Fibroblast of mammary gland (primary cell): Measurements from ENCODE around the gene C1orf115.
"Not testable (repeated sequence)": the region's sequence is repeated elsewhere in the genome, so short reads cannot be mapped to it uniquely, and the experiment has no call there.

Source experiments
- DNase-seq: peaks from one replicate; pipeline ENCODE4 v3.0.0-alpha.2; 2010; ENCODE audit warnings: low read depth
- H3K4me3 ChIP-seq: 2 replicates; pipeline ENCODE4 v1.5.1; 2011; ENCODE audit warnings: low read depth, mild to moderate bottlenecking, low read length, moderate library complexity; ENCODE audit not compliant: control insufficient read depth
- CTCF ChIP-seq: conservative IDR thresholded peaks from 2 replicates; pipeline ENCODE4 v1.5.1; 2011; ENCODE audit warnings: low read depth, low read length, inconsistent platforms; ENCODE audit not compliant: control insufficient read depth, insufficient read depth

The C1orf115 gene

GRCh38 chr1:220682901-220683576 lies 7.1 kb upstream of the C1orf115 start:
- DNase-seq = no peak

DNA sequence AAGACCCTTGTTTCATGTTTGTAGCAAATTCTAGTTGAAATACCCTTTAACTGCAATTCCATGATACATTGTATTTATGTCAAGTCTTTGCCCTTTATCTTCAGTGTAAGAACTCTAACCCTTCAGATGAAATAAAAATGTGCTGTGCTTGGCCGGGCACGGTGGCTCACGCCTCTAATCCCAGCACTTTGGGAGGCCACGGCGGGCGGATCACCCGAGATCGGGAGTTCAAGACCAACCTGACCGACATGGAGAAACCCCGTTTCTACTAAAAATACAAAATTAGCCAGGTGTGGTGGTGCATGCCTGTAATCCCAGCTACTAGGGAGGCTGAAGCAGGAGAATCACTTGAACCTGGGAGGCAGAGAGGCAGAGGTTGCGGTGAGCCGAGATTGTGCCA lies 6.4 kb upstream of the C1orf115 start:
- H3K4me3 ChIP-seq, DNase-seq: not testable (repeated sequence)

More at GRCh38 chr1:220682901-220683576, 7.1 kb upstream of the C1orf115 start:
- H3K4me3 ChIP-seq = no peak overlapping the region
- TF ChIP-seq CTCF = no peak

- no peak for TF ChIP-seq CTCF
- no peak for DNase-seq
- H3K4me3 ChIP-seq = no peak overlapping the region
These were observed 5.3 kb upstream of the C1orf115 start for GRCh38 chr1:220684890-220685289.

DNA sequence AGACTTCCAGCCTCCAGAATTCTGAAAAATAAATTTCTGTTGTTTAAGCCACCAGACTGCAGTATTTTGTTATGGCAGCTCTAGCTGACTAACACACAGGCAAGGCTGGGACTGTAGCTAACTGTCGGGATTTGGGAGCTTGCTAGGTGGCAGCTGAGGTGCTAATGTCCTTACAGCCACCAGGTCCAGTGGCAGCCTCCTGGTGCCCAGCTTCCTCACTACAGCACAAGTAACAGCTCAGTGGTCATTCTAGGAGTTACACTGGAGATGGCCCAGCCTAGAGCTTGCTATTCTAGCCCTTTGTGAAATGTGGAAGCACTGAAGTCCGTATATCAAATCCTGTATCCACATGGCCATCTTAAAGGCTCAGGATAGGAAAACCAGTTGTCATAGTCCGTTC lies 4.3 kb upstream of the C1orf115 start:
- DNase-seq = no peak
- H3K4me3 ChIP-seq = no peak overlapping the region
- TF ChIP-seq CTCF = no peak

DNA sequence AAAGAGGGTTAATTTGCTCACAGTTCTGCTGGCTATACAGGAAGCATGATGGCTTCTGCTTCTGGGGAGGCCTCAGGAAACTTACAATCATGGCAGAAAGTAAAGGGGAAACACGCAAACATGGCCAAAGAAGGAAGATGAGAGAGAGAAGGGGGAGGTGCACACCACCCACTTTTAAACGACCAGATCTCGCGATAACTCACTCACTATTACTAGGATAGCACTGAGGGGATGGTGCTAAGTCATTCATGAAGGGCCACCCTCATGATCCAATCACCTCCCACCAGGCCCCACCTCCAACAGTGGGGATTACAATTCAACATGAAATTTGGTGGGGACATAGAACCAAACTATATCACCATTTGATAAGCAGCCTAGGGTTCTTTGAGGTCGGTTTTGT lies 2.4 kb upstream of the C1orf115 start:
- no peak for TF ChIP-seq CTCF
- no peak for DNase-seq
- H3K4me3 ChIP-seq = no peak overlapping the region

DNA sequence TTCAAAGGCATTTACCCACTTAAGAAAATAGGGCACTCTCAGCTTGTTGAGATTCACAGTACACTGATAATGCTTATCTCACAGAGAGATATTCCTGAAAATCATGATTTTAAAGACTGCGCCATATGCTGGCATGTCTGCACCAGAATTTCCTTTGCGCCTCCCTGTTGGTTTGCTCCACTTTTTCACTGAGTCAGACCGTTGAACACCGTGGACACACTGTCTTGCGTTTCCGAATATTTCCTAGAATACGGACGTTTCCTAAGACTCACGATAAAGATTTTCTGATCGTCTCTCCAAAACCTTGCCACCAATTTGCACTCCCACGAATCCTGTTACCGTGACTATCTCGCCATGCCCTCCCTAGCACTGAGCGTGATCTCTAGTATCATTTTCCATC lies 497 bp upstream of the C1orf115 start:
- DNase-seq = no peak
- peak overlapping the region; percentile 48 for H3K4me3 ChIP-seq
- TF ChIP-seq CTCF = no peak

DNA sequence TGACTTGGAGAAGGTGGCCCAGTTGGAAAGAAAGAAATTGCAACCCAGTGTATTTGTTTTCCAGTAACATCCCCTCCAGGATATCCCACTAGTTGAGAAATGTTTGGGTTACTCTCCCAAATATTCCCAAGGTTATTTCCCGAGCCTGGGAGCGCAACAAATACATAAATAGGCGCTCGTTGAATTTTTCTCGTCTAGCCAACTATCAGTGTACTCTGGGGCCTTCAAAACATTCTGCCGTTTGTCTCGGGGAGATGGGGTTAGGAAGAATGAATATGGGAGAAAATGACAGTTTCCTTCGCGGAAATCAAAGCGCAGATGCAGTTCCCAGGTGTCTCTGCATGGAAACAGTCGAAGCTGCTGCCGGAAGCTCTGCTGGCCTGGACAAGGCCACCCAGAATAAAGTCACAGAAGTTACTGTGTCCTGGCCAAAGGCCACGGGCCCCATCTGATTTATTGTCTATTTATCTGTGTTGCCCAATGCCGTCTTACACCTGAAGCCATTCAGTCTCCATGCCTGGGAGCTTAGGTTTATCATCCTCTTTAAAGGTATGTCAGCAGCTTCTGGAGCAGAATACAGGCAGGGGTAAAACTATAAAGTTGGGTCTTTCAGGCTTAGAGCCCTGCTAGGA lies 1.0 kb downstream of the C1orf115 start:
- no peak for TF ChIP-seq CTCF
- no peak for DNase-seq
- no peak overlapping the region for H3K4me3 ChIP-seq
